H9 (cell line): ENCODE data around the gene DGCR8. TPM values are rescaled to one million over a fixed set of nuclear protein-coding genes. Genes with fewer than 3 reads are reported as not detected.

Source experiments
- DNase-seq: peaks from one replicate; pipeline ENCODE4 v3.0.0-alpha.2; 2017
- H2AFZ ChIP-seq: one replicate; pipeline ENCODE4 v1.6.1; 2013; ENCODE audit warnings: mild to moderate bottlenecking, low read length, control low read depth, moderate library complexity
- H2AK5ac ChIP-seq: 2 replicates; pipeline ENCODE4 v1.6.1; 2013; ENCODE audit warnings: low read length, control low read depth, mixed read lengths; ENCODE audit not compliant: insufficient read length
- H2BK120ac ChIP-seq: one replicate; pipeline ENCODE4 v1.6.1; 2013; ENCODE audit warnings: low read depth, mild to moderate bottlenecking, low read length, control low read depth, inconsistent platforms; ENCODE audit not compliant: poor library complexity, severe bottlenecking
- H2BK12ac ChIP-seq: 2 replicates; pipeline ENCODE4 v1.6.1; 2013; ENCODE audit warnings: low read length, control low read depth, mixed read lengths, low read depth; ENCODE audit not compliant: insufficient read length
- H2BK15ac ChIP-seq: 2 replicates; pipeline ENCODE4 v1.6.1; 2013; ENCODE audit warnings: low read depth, low read length, control low read depth
- H2BK20ac ChIP-seq: one replicate; pipeline ENCODE4 v1.6.1; 2013; ENCODE audit warnings: low read depth, mild to moderate bottlenecking, low read length, control low read depth, inconsistent platforms; ENCODE audit not compliant: poor library complexity, severe bottlenecking
- H2BK5ac ChIP-seq: 2 replicates; pipeline ENCODE4 v1.6.1; 2013; ENCODE audit warnings: low read length, control low read depth, mixed read lengths; ENCODE audit not compliant: insufficient read length
- H3K14ac ChIP-seq: 2 replicates; pipeline ENCODE4 v1.6.1; 2013; ENCODE audit warnings: low read length, control low read depth; ENCODE audit not compliant: insufficient read depth
- H3K18ac ChIP-seq: 2 replicates; pipeline ENCODE4 v1.6.1; 2013; ENCODE audit warnings: low read depth, mild to moderate bottlenecking, mixed read lengths, low read length, control low read depth; ENCODE audit not compliant: insufficient read length
- H3K23ac ChIP-seq: 2 replicates; pipeline ENCODE4 v1.6.1; 2013; ENCODE audit warnings: low read length, control low read depth, mixed read lengths, low read depth; ENCODE audit not compliant: insufficient read length
- H3K23me2 ChIP-seq: 2 replicates; pipeline ENCODE4 v1.6.1; 2013; ENCODE audit warnings: low read depth, mild to moderate bottlenecking, mixed read lengths, low read length, control low read depth; ENCODE audit not compliant: insufficient read length, poor library complexity, severe bottlenecking
- H3K27ac ChIP-seq: 2 replicates; pipeline ENCODE4 v1.5.1; 2013; ENCODE audit warnings: low read length, control low read depth, mixed read lengths, low read depth; ENCODE audit not compliant: insufficient read length
- H3K27me3 ChIP-seq: 2 replicates; pipeline ENCODE4 v1.6.1; 2013; ENCODE audit warnings: low read length, control low read depth, inconsistent platforms; ENCODE audit not compliant: insufficient read depth
- H3K4ac ChIP-seq: 2 replicates; pipeline ENCODE4 v1.6.1; 2013; ENCODE audit warnings: low read depth, mild to moderate bottlenecking, control low read depth, inconsistent platforms, low read length, moderate library complexity
- H3K4me1 ChIP-seq: 2 replicates; pipeline ENCODE4 v1.6.1; 2013; ENCODE audit warnings: low read length, control low read depth, inconsistent platforms; ENCODE audit not compliant: insufficient read depth
- H3K4me2 ChIP-seq: 2 replicates; pipeline ENCODE4 v1.6.1; 2013; ENCODE audit warnings: low read length, control low read depth, mixed read lengths; ENCODE audit not compliant: insufficient read length, insufficient read depth
- H3K56ac ChIP-seq: 2 replicates; pipeline ENCODE4 v1.6.1; 2013; ENCODE audit warnings: low read depth, mild to moderate bottlenecking, mixed read lengths, low read length, control low read depth; ENCODE audit not compliant: insufficient read length
- H3K79me1 ChIP-seq: 2 replicates; pipeline ENCODE4 v1.6.1; 2013; ENCODE audit warnings: low read depth, mild to moderate bottlenecking, moderate library complexity, low read length, control low read depth, inconsistent platforms; ENCODE audit not compliant: insufficient read depth, poor library complexity, severe bottlenecking
- H3K79me2 ChIP-seq: 2 replicates; pipeline ENCODE4 v1.6.1; 2013; ENCODE audit warnings: low read length, control low read depth, inconsistent platforms; ENCODE audit not compliant: insufficient read depth
- H3K9ac ChIP-seq: 2 replicates; pipeline ENCODE4 v1.6.1; 2013; ENCODE audit warnings: low read length, control low read depth, mixed read lengths; ENCODE audit not compliant: insufficient read length; ENCODE audit errors: extremely low read depth
- H3K9me3 ChIP-seq: one replicate; pipeline ENCODE4 v1.6.1; 2013; ENCODE audit warnings: low read depth, low read length, inconsistent platforms; ENCODE audit not compliant: control insufficient read depth
- H3T11ph ChIP-seq: one replicate; pipeline ENCODE4 v1.6.1; 2013; ENCODE audit warnings: mild to moderate bottlenecking, low read length, control low read depth, inconsistent platforms
- H4K20me1 ChIP-seq: one replicate; pipeline ENCODE4 v1.6.1; 2013; ENCODE audit not compliant: control insufficient read depth, insufficient read length, insufficient read depth
- H4K5ac ChIP-seq: 2 replicates; pipeline ENCODE4 v1.6.1; 2013; ENCODE audit warnings: low read depth, mild to moderate bottlenecking, mixed read lengths, low read length, control low read depth; ENCODE audit not compliant: insufficient read length
- H4K8ac ChIP-seq: replicated peaks from 2 replicates; pipeline ENCODE4 v1.6.1; 2013; ENCODE audit warnings: low read length, control low read depth, mixed read lengths, low read depth; ENCODE audit not compliant: insufficient read length
- H4K91ac ChIP-seq: 2 replicates; pipeline ENCODE4 v1.6.1; 2013; ENCODE audit warnings: low read depth, mild to moderate bottlenecking, moderate library complexity, mixed read lengths, low read length, control low read depth; ENCODE audit not compliant: insufficient read length
- H3K27ac Mint-ChIP-seq, 3 experiments: 2 replicates in 2 of 3; 3 replicates in 1 of 3; pipeline ENCODE4 v1.8.0; 2020 to 2021; ENCODE audit warnings: mixed read lengths in 3 of 3, mild to moderate bottlenecking in 1 of 3, moderate library complexity in 1 of 3
- H3K27me3 Mint-ChIP-seq: 2 replicates; pipeline ENCODE4 v1.8.0; 2021; ENCODE audit warnings: low read depth, mild to moderate bottlenecking, moderate library complexity, mixed read lengths
- H3K36me3 Mint-ChIP-seq, 3 experiments: 2 replicates in 2 of 3; 3 replicates in 1 of 3; pipeline ENCODE4 v1.8.0; 2020 to 2021; ENCODE audit warnings: low read depth in 3 of 3, mixed read lengths in 3 of 3; ENCODE audit not compliant: insufficient read depth in 1 of 3
- H3K4me1 Mint-ChIP-seq, 2 experiments: 2 replicates each; pipeline ENCODE4 v1.8.0; 2020; ENCODE audit warnings: mixed read lengths in 2 of 2
- H3K4me3 Mint-ChIP-seq, 2 experiments: 2 replicates in 1 of 2; 3 replicates in 1 of 2; pipeline ENCODE4 v1.8.0; 2020 to 2021; ENCODE audit warnings: mild to moderate bottlenecking in 2 of 2, mixed read lengths in 2 of 2, moderate library complexity in 1 of 2
- H3K9me3 Mint-ChIP-seq, 2 experiments: 2 replicates in 1 of 2; 3 replicates in 1 of 2; pipeline ENCODE4 v1.8.0; 2020; ENCODE audit warnings: mild to moderate bottlenecking in 2 of 2, mixed read lengths in 2 of 2, moderate library complexity in 1 of 2
- WGBS: extraction: QIAGEN DNeasy Blood & Tissue Kit; methylation state at CpG from one replicate; pipeline ENCODE4 v1.1.7; 2013; ENCODE audit warnings: missing lambda C conversion rate, low lambda C conversion rate, mixed read lengths; ENCODE audit not compliant: insufficient read length; ENCODE audit errors: extremely low coverage; 5-methylcytosine and 5-hydroxymethylcytosine counted together
- total RNA-seq: library from RNA; stranded (reverse); gene quantifications from 2 replicates; pipeline ENCODE4 v1.2.1, GENCODE V29; 2021
- TF ChIP-seq, protein P1 (sequence below): fragments of 200-600 bp; sonication (generic); conservative IDR thresholded peaks from 3 replicates; pipeline ENCODE4 v1.8.0; 2021; ENCODE audit warnings: antibody characterized with exemption, mild to moderate bottlenecking

Gene DGCR8
- total RNA-seq, 1 experiment from 2014 or later, result 74.5 TPM

DNA sequence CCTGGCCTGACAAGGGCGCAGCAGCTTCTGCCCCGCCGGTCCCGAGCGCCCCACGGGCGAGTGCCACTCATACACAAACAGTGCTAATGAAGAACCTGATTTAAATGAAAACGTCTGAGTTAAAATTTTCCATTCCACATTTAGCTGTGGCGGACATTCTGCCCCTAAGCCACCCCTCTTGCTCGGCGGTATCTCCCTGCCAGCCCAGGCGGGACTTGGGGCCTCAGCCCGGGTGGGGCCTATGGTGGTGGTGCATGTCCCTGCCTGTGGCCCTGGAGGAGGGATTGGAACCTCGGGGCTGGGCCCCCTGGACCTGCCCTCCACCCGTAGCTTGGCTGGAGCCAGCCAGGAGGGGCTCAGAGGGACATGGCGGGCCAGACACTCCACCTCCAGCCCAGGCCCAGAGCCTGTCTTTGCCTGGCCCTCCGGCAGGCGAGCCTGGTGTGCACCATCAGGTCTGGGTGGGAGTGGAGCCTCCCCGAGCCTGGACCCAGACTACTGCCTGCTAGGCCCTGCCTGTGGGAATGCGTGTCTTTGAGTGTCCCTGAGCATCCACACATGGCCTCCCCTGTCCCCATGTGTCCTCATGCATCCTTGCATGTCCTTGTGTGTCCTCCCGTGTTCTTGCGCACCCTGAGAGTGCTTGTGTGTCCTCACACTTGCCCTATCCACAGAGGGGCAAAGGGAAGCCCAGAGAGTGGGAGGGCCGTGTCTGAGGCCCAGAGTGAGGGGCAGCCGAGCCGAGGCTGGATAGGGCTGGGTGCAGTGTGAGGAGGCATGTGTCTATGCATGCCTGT, 56.0 kb downstream of the DGCR8 start:
- Histone ChIP-seq H3K18ac (no peak overlapping the region), H3K4ac (no peak overlapping the region), H3K4me1 (no peaks in the 10 kb centered on the region), H3K27ac (no peak overlapping the region), H4K8ac (no peak overlapping the region), H2BK20ac (no peak overlapping the region), H3K79me2 (no peaks in the 10 kb centered on the region; the same call in 1 of the 2 replicates), H2BK120ac (no peak overlapping the region), H3K23ac (no peak overlapping the region), H4K91ac (no peak overlapping the region), H3K9me3 (no peaks in the 10 kb centered on the region), H4K20me1 (peaks cover 3% of the 10 kb centered on the region), H2BK12ac (no peak overlapping the region), H3K27me3 (no peaks in the 10 kb centered on the region), H2AK5ac (no peak overlapping the region), H2BK15ac (no peak overlapping the region), H3K9ac (no peak overlapping the region), H2AFZ (no peak overlapping the region), H2BK5ac (no peak overlapping the region), H3K79me1 (no peaks in the 10 kb centered on the region), H3K14ac (no peak overlapping the region), H3K4me2 (no peak overlapping the region), H3T11ph (no peak overlapping the region), H3K56ac (peak overlapping the region; percentile 8), H4K5ac (no peak overlapping the region), H3K23me2 (peaks cover 4% of the 10 kb centered on the region)
- WGBS, result no CpG with 5 or more reads among the region's 25 CpGs
- Mint-ChIP-seq H3K4me1 (peaks cover 2 to 3% of the 10 kb centered on the region in 2 experiments; a peak in 1 of 4 replicates), H3K27me3 (no peaks in the 10 kb centered on the region), H3K27ac (no peak overlapping the region), H3K36me3 (no peaks in the 10 kb centered on the region; a peak in 2 of 7 replicates), H3K9me3 (no peaks in the 10 kb centered on the region), H3K4me3 (no peak overlapping the region; a peak in 1 of 5 replicates)
- DNase-seq, result no peak
- TF ChIP-seq, protein P1, sequence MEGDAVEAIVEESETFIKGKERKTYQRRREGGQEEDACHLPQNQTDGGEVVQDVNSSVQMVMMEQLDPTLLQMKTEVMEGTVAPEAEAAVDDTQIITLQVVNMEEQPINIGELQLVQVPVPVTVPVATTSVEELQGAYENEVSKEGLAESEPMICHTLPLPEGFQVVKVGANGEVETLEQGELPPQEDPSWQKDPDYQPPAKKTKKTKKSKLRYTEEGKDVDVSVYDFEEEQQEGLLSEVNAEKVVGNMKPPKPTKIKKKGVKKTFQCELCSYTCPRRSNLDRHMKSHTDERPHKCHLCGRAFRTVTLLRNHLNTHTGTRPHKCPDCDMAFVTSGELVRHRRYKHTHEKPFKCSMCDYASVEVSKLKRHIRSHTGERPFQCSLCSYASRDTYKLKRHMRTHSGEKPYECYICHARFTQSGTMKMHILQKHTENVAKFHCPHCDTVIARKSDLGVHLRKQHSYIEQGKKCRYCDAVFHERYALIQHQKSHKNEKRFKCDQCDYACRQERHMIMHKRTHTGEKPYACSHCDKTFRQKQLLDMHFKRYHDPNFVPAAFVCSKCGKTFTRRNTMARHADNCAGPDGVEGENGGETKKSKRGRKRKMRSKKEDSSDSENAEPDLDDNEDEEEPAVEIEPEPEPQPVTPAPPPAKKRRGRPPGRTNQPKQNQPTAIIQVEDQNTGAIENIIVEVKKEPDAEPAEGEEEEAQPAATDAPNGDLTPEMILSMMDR, result no peak
